Activated CD8-positive, alpha-beta memory T cell treated with anti-CD3 and anti-CD28 coated beads, Interleukin-2, amount 50 U/mL, for 48 hours (primary cell): ENCODE measurements around the gene CFAP92.

Source experiments
- DNase-seq: peaks from one replicate; pipeline ENCODE4 v3.0.0-alpha.2; 2020

Gene CFAP92

DNA sequence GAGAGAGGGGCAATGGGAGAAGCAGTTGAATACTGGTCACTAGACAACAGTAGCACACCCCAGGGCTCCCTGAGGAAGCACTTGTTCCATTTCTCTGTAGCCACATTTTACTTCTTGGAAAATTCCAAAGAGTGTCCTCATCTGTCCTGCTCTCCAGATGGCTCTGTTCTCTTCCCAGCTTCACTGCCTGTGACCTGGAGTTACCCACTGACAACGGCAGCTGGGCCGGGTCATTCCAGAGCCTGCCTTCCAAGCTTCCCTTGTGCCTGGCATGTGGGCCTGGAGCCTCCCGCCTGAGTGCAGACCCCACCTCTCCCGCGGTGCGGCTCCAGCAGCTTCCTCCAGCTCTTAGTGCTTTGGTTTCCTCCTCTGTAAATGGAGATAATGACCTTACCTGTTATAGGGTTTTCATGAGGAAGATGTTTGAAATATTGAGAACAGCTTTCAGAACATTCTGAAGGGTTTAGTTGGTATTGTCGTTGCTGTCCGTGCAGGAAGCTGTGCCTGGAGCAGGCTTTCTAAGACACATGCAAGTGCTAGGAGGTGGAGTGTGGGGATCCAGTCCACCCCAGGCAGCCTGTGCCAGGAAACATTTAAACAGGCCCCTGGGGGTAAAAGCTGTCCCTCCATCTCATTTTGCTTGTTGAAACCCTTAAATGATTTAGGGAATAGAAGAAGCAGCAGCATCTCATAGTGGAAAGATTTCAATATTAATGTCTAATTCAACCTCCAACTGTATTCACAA, 32.0 kb upstream of the CFAP92 start:
- no peak for DNase-seq

DNA sequence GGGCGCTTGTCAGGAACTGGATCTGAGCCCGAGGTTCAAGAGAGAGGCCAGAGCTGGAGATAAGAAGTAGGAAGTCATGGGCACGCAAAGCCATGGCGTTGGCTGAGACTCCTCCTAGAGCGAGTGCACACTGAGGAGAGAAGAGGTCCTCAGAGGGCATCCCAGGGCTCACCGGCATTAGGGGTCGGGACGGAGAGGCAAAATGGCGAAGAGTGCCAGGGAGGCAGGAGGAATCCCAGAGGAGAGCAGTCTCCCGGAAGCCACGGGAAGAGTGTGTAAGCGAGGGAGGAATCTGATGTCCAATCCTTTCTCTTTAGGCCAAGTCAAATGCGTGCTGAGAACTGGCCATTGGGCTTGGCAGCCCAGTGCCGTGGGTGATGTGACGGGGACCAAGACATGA, 31.2 kb upstream of the CFAP92 start:
- no peak for DNase-seq

DNA sequence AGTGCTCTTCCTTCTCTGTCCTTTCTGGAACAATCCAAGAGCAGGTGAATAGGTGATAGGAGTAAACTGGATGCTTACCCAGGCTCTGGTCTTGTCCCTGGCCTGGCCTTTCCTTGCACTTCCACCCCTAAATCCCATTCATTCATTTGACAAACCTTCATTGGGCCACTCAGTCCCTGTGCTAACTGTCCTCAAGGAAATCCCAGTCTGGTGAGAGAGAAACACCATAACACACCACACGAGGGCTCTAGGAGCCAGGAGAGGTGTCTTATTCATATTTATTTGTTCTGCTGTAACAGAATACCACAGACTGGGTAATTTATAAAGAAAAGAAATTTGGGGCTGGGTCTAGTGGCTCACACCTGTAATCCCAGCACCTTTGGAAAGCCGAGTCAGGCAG, 30.0 kb upstream of the CFAP92 start:
- DNase-seq, result no peak

DNA sequence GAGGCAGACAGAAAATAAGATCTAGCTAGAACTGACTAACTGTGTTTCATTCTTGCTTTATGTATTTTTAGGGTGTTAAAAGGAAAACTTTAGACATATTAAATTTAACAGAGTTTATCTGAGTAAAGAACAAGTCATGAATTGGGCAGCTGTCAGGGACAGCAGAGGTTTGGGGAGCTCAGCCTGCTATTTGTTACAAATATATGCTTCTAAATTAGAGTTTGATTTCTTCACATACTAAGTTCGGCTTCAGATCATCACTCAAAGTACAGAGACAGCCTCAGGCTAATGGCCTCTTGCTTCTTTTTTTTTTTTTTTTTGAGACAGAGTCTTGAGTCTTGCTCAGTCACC, 29.1 kb upstream of the CFAP92 start:
- no peak for DNase-seq

GRCh38 chr3:129022114-129023007, 28.5 kb upstream of the CFAP92 start:
- DNase-seq, result no peak

- DNase-seq, result no peak
Measured at GRCh38 chr3:129021140-129021551, 27.3 kb upstream of the CFAP92 start.

- no peak for DNase-seq
Measured at GRCh38 chr3:129020691-129021090, 26.8 kb upstream of the CFAP92 start.

- no peak for DNase-seq
Measured at GRCh38 chr3:129019266-129019665, 25.4 kb upstream of the CFAP92 start.

DNA sequence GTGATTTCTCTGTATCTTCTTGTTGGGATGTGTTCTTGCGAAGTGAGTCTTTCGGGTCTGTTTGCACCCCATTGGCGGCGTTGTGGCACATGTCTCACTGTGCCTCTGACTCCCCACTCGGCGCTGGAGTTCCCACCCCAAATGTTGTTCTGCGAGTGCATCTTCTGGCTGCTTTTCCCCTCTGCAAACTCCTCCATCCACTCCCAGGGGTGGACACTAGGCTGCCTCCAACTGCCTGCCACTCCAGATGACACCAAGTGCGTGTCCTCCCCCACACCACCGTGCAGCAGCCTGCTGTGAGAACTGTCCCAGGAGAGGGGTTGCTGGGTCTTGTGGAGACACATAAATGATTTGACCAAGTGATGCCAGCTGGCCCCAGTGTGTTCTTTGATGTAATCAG, 24.9 kb upstream of the CFAP92 start:
- DNase-seq, result no peak

DNA sequence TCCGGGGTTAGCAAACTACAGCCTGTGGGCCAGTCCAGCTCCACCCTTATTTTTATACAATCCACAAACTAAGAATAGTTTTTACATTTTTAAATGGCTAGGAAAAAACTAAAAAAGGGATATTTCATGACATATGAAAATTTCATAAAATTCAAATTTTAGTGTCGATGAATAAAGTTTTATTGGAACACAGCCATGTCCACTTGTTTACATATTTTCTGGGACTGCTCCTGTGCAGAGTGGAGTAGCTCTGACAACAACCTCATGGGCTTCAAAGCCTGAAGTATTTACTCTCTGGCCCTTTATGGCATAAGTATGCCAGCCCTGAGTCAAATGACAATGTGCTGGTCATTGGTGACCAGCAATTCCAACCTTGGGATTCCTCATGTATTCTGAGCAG, 24.4 kb upstream of the CFAP92 start:
- no peak for DNase-seq

DNA sequence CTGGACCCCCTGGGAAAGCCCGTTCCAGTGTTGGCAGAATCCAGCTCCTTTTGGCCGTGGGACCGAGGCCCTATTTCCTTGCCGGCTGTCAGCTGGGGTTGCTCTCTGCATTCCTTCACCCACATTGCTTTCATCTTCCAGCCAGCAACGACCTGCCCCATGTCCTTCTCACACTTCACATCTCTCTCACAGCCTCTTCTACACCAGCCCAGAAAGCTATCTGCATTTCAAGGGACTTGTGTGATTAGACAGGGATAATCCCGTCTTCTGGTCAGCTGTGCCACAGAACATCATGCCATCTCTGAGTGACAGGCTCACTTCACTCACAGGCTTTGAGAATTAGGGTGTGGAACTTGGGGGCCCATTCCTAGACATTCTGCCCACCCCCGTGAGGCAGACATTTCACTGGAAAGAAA, 23.6 kb upstream of the CFAP92 start:
- no peak for DNase-seq

- no peak for DNase-seq
Measured at GRCh38 chr3:129016720-129017483, 23.0 kb upstream of the CFAP92 start.

GRCh38 chr3:129016356-129016719, 22.5 kb upstream of the CFAP92 start:
- DNase-seq, result peak; percentile 76

GRCh38 chr3:129015388-129016105, 21.7 kb upstream of the CFAP92 start:
- DNase-seq, result peak; percentile 76

GRCh38 chr3:129014793-129015345, 21.0 kb upstream of the CFAP92 start:
- DNase-seq, result no peak

DNA sequence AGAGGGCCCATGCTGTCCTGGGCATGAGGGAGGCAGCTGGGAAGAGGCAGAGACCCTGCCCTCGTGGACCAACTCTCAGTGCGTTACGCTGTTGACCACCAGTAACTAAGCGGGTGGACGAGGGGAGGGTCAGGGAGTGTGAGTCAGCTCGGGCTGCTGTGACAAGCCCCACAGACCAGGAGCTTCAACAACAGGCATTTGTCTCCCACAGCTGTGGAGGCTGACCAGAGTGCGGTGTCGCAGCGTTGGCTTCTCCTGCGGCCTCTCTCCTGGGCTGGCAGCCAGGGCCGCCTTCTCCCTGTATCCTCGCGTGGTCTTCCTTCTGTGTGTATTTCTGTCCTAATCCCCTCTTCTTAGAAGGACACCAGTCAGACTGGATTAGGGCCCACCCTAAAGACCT, 20.3 kb upstream of the CFAP92 start:
- DNase-seq, result no peak

DNA sequence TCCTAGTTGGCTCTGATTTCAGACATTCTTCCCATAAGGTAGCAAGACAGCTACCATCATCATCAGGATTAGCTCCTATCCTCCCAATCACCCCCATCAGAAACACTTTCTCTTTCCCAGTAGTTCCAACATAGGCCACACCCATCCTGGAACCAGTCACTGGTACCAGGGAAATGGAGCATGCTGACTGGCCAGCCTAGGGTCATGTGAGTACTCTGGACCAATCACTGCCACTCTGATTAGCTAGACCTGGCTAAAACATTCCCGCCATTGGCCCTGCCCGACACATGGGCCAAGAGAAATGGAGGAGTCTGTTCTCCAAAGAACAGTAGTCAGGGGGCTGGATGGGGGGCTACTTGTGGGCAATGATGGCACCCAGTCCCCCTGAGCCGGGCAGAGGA, 19.6 kb upstream of the CFAP92 start:
- no peak for DNase-seq

DNA sequence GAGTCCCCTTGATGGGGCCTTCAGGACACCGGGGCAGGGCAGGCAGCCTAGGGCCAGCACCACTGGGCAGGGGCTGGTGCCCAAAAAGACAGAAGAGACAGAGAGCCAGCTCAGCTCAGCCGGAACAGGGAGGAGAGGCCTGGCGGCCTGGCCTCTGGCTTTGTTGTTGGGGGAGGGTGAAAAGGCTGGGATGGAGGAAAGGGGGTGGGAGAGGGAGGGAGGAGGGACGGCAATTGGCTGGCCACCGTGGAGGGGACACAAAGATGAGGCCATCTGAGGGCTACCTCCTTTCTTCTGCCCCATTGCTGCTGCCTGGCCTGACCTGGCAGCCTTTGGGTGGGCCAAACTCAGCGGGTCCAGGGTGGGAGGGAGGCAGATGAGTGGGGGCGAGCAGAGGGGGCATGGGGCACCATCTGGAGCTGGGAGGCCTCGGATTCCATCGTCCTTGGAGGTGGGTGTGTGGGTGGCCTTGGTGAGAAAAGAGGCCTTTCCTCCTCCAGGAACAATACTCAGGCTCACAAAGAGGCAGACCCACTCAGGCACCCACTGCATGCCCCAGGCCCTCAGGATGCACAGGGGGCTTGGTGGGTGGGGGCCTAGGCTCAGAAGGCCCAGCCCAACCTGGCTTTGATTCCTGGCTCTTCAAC, 16.6 kb upstream of the CFAP92 start:
- DNase-seq, result no peak

GRCh38 chr3:129009266-129009665, 15.4 kb upstream of the CFAP92 start:
- DNase-seq, result no peak

- DNase-seq, result no peak
Measured at GRCh38 chr3:129007792-129008191, 13.9 kb upstream of the CFAP92 start.

DNA sequence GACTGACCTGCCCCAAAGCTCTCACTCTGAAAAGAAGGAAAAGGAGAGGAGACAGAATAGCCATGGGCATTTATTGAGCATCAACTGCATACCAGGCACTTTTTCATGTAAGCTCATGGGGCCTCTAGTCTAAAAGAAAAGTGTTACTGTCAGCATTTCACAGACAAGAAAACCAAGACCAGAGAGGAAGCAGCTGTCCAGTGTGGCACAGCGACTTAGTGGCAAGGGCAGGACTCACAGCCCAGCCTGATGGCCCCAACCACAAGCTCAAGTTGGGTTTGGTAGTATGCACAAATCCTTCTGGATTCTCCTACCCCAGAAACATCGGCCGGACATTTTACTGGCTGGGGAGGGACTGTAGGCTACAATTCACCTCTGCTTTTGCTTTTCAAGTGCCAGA, 13.0 kb upstream of the CFAP92 start:
- no peak for DNase-seq
